ENCODE results near the gene IL3RA.
"Not testable (repeated sequence)": the region's sequence is repeated elsewhere in the genome, so short reads cannot be mapped to it uniquely, and the experiment has no call there.

The IL3RA gene

DNA sequence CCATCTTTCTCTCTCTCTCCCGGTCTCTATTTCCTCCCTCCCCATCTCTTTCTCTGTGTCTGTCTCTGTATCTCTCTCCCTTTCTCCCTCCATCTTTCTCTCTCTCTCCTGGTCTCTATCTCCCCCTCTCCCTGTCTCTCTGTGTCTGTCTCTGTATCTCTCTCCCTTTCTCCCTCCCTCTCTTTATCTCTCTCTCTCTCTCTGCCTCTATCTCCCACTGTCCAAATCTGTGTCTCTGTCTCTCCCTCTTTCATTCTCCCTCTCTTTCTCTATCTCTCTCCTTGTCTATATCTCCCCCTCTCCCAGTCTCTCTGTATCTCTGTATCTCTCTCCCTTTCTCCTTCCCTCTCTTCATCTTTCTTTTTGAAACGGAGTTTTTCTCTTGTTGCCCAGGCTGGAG is 23.6 kb downstream of the IL3RA start:
- no peaks in the 10 kb centered on the region for H3K79me2 ChIP-seq (ENCODE audit: insufficient read depth, low read length)
- no peaks in the 10 kb centered on the region for H4K20me1 ChIP-seq (ENCODE audit: low read depth, low read length)
- H3F3A ChIP-seq (ENCODE audit: insufficient read depth) = no peaks in the 10 kb centered on the region
- H3K4me3 ChIP-seq (ENCODE audit: insufficient read depth, low read length, poor library complexity, severe bottlenecking) = no peak overlapping the region
- H3K9me3 ChIP-seq (ENCODE audit: insufficient read depth, low read length) = no peaks in the 10 kb centered on the region
- TF ChIP-seq, protein P1, sequence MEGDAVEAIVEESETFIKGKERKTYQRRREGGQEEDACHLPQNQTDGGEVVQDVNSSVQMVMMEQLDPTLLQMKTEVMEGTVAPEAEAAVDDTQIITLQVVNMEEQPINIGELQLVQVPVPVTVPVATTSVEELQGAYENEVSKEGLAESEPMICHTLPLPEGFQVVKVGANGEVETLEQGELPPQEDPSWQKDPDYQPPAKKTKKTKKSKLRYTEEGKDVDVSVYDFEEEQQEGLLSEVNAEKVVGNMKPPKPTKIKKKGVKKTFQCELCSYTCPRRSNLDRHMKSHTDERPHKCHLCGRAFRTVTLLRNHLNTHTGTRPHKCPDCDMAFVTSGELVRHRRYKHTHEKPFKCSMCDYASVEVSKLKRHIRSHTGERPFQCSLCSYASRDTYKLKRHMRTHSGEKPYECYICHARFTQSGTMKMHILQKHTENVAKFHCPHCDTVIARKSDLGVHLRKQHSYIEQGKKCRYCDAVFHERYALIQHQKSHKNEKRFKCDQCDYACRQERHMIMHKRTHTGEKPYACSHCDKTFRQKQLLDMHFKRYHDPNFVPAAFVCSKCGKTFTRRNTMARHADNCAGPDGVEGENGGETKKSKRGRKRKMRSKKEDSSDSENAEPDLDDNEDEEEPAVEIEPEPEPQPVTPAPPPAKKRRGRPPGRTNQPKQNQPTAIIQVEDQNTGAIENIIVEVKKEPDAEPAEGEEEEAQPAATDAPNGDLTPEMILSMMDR (IDR thresholded peaks at IDR 0.05; ENCODE audit: insufficient read depth, low read length, poor library complexity, severe bottlenecking) = no peak
- no peak for TF ChIP-seq EZH2phosphoT487 (conservative IDR thresholded peaks at IDR 0.05; ENCODE audit: low read length)
- no peak overlapping the region for H2AFZ ChIP-seq (ENCODE audit: low read depth, low read length, severe bottlenecking)
- H3K9ac ChIP-seq (ENCODE audit: low read length) = no peak overlapping the region
- no peak overlapping the region for H3K27ac ChIP-seq (ENCODE audit: low read depth, low read length)
- no peaks in the 10 kb centered on the region for H3K27me3 ChIP-seq (ENCODE audit: low read length)
- no peak overlapping the region for H3K4me2 ChIP-seq (ENCODE audit: low read depth, low read length, poor library complexity, severe bottlenecking)
- no peaks in the 10 kb centered on the region for H3K36me3 ChIP-seq (ENCODE audit: low read length)
- H3K9me2 ChIP-seq (replicated peaks; ENCODE audit: insufficient read depth, low read length) = no peaks in the 10 kb centered on the region

DNA sequence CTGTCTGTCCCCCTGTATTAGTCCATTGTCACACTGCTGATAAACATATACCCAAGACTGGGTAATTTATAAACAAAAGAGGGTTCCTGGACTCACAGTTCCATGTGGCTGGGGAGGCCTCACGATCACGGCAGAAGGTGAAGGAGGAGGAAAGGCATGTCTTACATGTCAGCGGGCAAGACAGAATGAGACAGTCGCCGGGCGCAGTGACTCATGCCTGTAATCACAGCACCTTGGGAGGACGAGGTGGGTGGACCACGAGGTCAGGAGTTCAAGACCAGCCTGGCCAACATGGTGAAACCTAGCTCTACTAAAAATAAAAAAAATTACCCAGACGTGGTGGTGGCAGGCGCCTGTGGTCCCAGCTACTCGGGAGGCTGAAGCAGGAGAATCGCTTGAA is 24.7 kb downstream of the IL3RA start:
- H4K20me1 ChIP-seq (ENCODE audit: low read depth, low read length) = no peaks in the 10 kb centered on the region
- no peaks in the 10 kb centered on the region for H3F3A ChIP-seq (ENCODE audit: insufficient read depth)
- H3K36me3 ChIP-seq (ENCODE audit: low read length) = no peaks in the 10 kb centered on the region
- no peak overlapping the region for H3K4me3 ChIP-seq (ENCODE audit: insufficient read depth, low read length, poor library complexity, severe bottlenecking)
- H3K9me3 ChIP-seq (ENCODE audit: insufficient read depth, low read length) = no peaks in the 10 kb centered on the region
- TF ChIP-seq, protein P1 (IDR thresholded peaks at IDR 0.05; ENCODE audit: insufficient read depth, low read length, poor library complexity, severe bottlenecking) = no peak
- no peak for TF ChIP-seq EZH2phosphoT487 (conservative IDR thresholded peaks at IDR 0.05; ENCODE audit: low read length)
- H3K27me3 ChIP-seq (ENCODE audit: low read length) = no peaks in the 10 kb centered on the region
- no peaks in the 10 kb centered on the region for H3K79me2 ChIP-seq (ENCODE audit: insufficient read depth, low read length)
- no peak overlapping the region for H3K27ac ChIP-seq (ENCODE audit: low read depth, low read length)
- no peak overlapping the region for H3K4me2 ChIP-seq (ENCODE audit: low read depth, low read length, poor library complexity, severe bottlenecking)
- no peak overlapping the region for H2AFZ ChIP-seq (ENCODE audit: low read depth, low read length, severe bottlenecking)
- no peak overlapping the region for H3K9ac ChIP-seq (ENCODE audit: low read length)
- no peaks in the 10 kb centered on the region for H3K9me2 ChIP-seq (replicated peaks; ENCODE audit: insufficient read depth, low read length)

DNA sequence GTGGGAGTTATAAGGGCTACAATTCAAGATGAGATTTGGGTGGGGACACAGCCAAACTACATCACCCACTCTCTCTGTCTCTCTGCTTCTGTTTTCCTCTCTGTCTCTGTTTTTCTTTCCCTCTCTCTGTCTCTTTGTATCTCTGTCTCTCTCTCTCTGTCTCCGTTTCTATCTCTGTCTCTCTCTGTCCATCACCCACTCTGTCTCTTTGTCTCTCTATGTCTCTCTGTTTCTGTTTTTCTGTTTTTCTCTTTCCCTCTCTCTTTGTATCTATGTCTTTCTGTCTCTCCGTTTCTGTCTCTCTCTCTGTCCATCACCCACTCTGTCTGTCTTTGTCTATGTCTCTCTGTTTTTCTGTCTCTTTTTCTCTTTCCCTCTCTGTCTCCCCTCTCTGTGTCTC is 25.3 kb downstream of the IL3RA start:
- no peak overlapping the region for H3K9ac ChIP-seq (ENCODE audit: low read length)
- H3K79me2 ChIP-seq (ENCODE audit: insufficient read depth, low read length) = no peaks in the 10 kb centered on the region
- no peaks in the 10 kb centered on the region for H4K20me1 ChIP-seq (ENCODE audit: low read depth, low read length)
- H3K27me3 ChIP-seq (ENCODE audit: low read length) = no peaks in the 10 kb centered on the region
- H3F3A ChIP-seq (ENCODE audit: insufficient read depth) = no peaks in the 10 kb centered on the region
- H3K36me3 ChIP-seq (ENCODE audit: low read length) = no peaks in the 10 kb centered on the region
- H3K9me2 ChIP-seq (replicated peaks; ENCODE audit: insufficient read depth, low read length) = no peaks in the 10 kb centered on the region
- no peak overlapping the region for H3K4me3 ChIP-seq (ENCODE audit: insufficient read depth, low read length, poor library complexity, severe bottlenecking)
- TF ChIP-seq, protein P1 (IDR thresholded peaks at IDR 0.05; ENCODE audit: insufficient read depth, low read length, poor library complexity, severe bottlenecking) = no peak
- TF ChIP-seq EZH2phosphoT487 (conservative IDR thresholded peaks at IDR 0.05; ENCODE audit: low read length) = no peak
- no peak overlapping the region for H2AFZ ChIP-seq (ENCODE audit: low read depth, low read length, severe bottlenecking)
- no peak overlapping the region for H3K27ac ChIP-seq (ENCODE audit: low read depth, low read length)
- H3K9me3 ChIP-seq (ENCODE audit: insufficient read depth, low read length) = no peaks in the 10 kb centered on the region
- H3K4me2 ChIP-seq (ENCODE audit: low read depth, low read length, poor library complexity, severe bottlenecking) = no peak overlapping the region

DNA sequence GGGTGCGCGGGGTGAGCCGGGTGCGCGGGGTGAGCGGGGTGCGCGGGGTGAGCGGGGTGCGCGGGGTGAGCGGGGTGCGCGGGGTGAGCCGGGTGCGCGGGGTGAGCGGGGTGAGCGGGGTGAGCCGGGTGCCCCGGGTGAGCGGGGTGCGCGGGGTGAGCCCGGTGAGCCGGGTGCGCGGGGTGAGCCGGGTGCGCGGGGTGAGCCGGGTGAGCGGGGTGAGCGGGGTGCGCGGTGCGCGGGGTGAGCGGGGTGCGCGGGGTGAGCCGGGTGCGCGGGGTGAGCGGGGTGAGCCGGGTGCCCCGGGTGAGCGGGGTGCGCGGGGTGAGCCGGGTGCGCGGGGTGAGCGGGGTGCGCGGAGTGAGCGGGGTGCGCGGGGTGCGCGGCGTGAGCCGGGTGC is 29.8 kb downstream of the IL3RA start:
- H3K9ac ChIP-seq (ENCODE audit: low read length); H3K4me3 ChIP-seq (ENCODE audit: insufficient read depth, low read length, poor library complexity, severe bottlenecking); H3K36me3 ChIP-seq (ENCODE audit: low read length); H3K27me3 ChIP-seq (ENCODE audit: low read length); H3K27ac ChIP-seq (ENCODE audit: low read depth, low read length); H3K79me2 ChIP-seq (ENCODE audit: insufficient read depth, low read length); H2AFZ ChIP-seq (ENCODE audit: low read depth, low read length, severe bottlenecking); H4K20me1 ChIP-seq (ENCODE audit: low read depth, low read length); H3K9me3 ChIP-seq (ENCODE audit: insufficient read depth, low read length); H3F3A ChIP-seq (ENCODE audit: insufficient read depth); H3K4me2 ChIP-seq (ENCODE audit: low read depth, low read length, poor library complexity, severe bottlenecking); H3K9me2 ChIP-seq (replicated peaks; ENCODE audit: insufficient read depth, low read length): not testable (repeated sequence)
